Activated B cell treated with CpG ODN at 0.5 μM for 24 hours (primary cell): Measurements from ENCODE around the gene PPP2R5E. TPM values are rescaled to one million over a fixed set of nuclear protein-coding genes. Genes with fewer than 3 reads are reported as not detected.

Source experiments
- ATAC-seq: fragments of 200-7000 bp; cut with Tn5 transposase; one replicate; pipeline ENCODE4 v1.10.0; 2021; ENCODE audit warnings: low read depth, mild to moderate bottlenecking, moderate library complexity
- CTCF ChIA-PET: fragments of 350-600 bp; sonication (Branson Sonifier 250); formaldehyde crosslinking; loops from one replicate; lab custom pipeline; 2021; ENCODE audit warnings: antibody characterized with exemption; lab: Charles Lee
- POLR2A ChIA-PET: fragments of 350-600 bp; sonication (Branson Sonifier 250); formaldehyde crosslinking; loops from one replicate; lab custom pipeline; 2021; ENCODE audit warnings: antibody characterized with exemption; lab: Charles Lee
- DNase-seq: peaks from one replicate; pipeline ENCODE4 v3.0.0; 2022
- H3K27ac Mint-ChIP-seq: one replicate; pipeline ENCODE4 v1.8.0; 2020; ENCODE audit warnings: mixed read lengths
- H3K27me3 Mint-ChIP-seq: one replicate; pipeline ENCODE4 v1.8.0; 2021; ENCODE audit warnings: mixed read lengths
- H3K36me3 Mint-ChIP-seq: one replicate; pipeline ENCODE4 v1.8.0; 2021; ENCODE audit warnings: low read depth, mixed read lengths
- H3K4me1 Mint-ChIP-seq: one replicate; pipeline ENCODE4 v1.8.0; 2021; ENCODE audit warnings: mixed read lengths
- H3K4me3 Mint-ChIP-seq: one replicate; pipeline ENCODE4 v1.8.0; 2020; ENCODE audit warnings: mild to moderate bottlenecking, mixed read lengths
- H3K9me3 Mint-ChIP-seq: one replicate; pipeline ENCODE4 v1.8.0; 2020; ENCODE audit warnings: mixed read lengths
- intact Hi-C: fragments of 100-400 bp; cut with micrococcal nuclease; formaldehyde crosslinking; loops from one replicate; pipeline ENCODE4 v1.15.1; 2024
- total RNA-seq: library from RNA; stranded (reverse); gene quantifications from 2 replicates; pipeline ENCODE4 v1.2.3, GENCODE V29; 2022
- TF ChIP-seq, protein P1 (sequence below): fragments of 200-600 bp; IDR thresholded peaks from one replicate; pipeline ENCODE4 v1.8.0; 2022; ENCODE audit warnings: antibody characterized with exemption, mild to moderate bottlenecking

The PPP2R5E gene
- total RNA-seq, 1 donor from 2014 or later, result 44.8 TPM

- Mint-ChIP-seq H3K4me3 (no peak overlapping the region), H3K36me3 (peaks cover 29% of the 10 kb centered on the region), H3K9me3 (peaks cover 2% of the 10 kb centered on the region), H3K27ac (no peak overlapping the region), H3K27me3 (no peaks in the 10 kb centered on the region), H3K4me1 (peaks cover 55% of the 10 kb centered on the region)
- intact Hi-C loops, result no loop called here
- CTCF ChIA-PET, result no interaction called here
- no peak for ATAC-seq
- no peak for DNase-seq
- POLR2A ChIA-PET, result no interaction called here
- TF ChIP-seq, protein P1, sequence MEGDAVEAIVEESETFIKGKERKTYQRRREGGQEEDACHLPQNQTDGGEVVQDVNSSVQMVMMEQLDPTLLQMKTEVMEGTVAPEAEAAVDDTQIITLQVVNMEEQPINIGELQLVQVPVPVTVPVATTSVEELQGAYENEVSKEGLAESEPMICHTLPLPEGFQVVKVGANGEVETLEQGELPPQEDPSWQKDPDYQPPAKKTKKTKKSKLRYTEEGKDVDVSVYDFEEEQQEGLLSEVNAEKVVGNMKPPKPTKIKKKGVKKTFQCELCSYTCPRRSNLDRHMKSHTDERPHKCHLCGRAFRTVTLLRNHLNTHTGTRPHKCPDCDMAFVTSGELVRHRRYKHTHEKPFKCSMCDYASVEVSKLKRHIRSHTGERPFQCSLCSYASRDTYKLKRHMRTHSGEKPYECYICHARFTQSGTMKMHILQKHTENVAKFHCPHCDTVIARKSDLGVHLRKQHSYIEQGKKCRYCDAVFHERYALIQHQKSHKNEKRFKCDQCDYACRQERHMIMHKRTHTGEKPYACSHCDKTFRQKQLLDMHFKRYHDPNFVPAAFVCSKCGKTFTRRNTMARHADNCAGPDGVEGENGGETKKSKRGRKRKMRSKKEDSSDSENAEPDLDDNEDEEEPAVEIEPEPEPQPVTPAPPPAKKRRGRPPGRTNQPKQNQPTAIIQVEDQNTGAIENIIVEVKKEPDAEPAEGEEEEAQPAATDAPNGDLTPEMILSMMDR, result no peak
Observed at GRCh38 chr14:63512861-63513260, 30.3 kb downstream of the PPP2R5E start.

DNA sequence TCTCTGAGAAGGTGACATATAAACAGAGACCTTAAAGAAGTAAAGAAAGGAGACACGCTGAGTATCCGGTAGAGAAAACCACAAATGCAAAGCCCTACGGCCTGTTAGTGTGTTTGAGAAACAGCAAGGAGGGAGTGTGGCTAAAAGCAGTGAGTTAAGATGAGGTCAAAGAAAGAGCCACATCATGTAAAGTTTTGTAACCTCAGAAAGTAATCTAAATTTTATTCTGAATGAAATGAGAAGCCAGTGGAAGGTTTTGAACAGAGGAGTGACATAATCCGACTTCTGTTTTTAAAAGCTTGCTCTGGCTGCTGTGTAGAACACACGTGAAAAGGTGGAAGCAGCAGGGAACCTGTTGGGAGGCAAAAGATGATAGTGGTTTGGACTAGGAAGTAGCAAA lies 32.6 kb downstream of the PPP2R5E start:
- peaks cover 4% of the 10 kb centered on the region for H3K9me3 Mint-ChIP-seq
- ChIA-PET POLR2A (interaction anchor here (0.7 kb wide), 1 partner anchor 33 kb away, joined by 3 read pairs; the partner anchor contains the start of gene PPP2R5E), CTCF (no interaction called here)
- no peak overlapping the region for H3K4me3 Mint-ChIP-seq
- no peaks in the 10 kb centered on the region for H3K27me3 Mint-ChIP-seq
- peaks cover 56% of the 10 kb centered on the region for H3K4me1 Mint-ChIP-seq
- intact Hi-C loops, result no loop called here
- peaks cover 29% of the 10 kb centered on the region for H3K36me3 Mint-ChIP-seq
- TF ChIP-seq, protein P1, result no peak
- peak overlapping the region; percentile 62 for H3K27ac Mint-ChIP-seq
- ATAC-seq (peak; percentile 52), DNase-seq (no peak)

DNA sequence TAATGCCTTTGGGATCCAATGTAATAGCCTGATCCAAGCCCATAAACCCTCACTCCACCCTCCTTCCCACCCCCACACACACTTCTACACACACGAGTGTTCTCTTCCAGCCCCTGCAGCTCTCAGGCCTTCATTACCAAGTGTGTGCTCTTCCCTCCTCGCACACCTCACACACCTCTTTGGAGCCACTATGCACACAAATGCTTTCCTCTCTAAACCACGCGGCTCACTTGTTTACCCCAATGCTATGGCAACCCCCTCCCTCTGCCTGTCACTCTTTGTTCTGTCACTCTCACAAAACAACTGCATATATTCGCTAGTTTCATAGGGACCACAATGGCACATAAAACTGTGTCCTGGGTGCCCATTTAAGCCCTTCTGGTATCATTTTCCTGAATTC lies 35.1 kb downstream of the PPP2R5E start:
- ATAC-seq, result no peak
- DNase-seq, result no peak
- H3K36me3 Mint-ChIP-seq, result peaks cover 30% of the 10 kb centered on the region
- TF ChIP-seq, protein P1, result no peak
- POLR2A ChIA-PET, result no interaction called here
- H3K4me1 Mint-ChIP-seq, result peaks cover 47% of the 10 kb centered on the region
- H3K9me3 Mint-ChIP-seq, result peaks cover 4% of the 10 kb centered on the region
- no peak overlapping the region for H3K4me3 Mint-ChIP-seq
- intact Hi-C loops, result no loop called here
- CTCF ChIA-PET, result no interaction called here
- H3K27me3 Mint-ChIP-seq, result no peaks in the 10 kb centered on the region
- H3K27ac Mint-ChIP-seq, result peak overlapping the region; percentile 46

DNA sequence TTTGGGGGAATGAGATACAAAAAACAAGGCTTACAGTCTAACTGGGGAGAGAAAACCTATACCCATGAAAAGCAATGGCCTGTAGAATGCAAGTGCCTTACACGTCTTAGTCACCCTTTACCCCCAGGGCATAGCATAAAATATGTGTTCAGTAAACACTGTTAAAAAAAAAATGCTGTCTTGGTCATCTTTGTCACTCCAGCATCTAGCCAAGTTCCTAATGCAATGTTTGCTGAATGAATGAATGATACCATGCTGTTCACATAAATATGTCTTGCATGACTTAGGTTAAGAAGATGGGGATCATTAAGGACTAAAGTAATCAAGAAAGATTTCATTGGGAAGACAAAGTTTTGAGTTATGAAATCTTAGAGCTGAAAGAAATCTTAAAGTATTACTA lies 38.5 kb downstream of the PPP2R5E start:
- Mint-ChIP-seq H3K4me3 (no peak overlapping the region), H3K27ac (no peak overlapping the region), H3K4me1 (peaks cover 26% of the 10 kb centered on the region), H3K9me3 (peaks cover 4% of the 10 kb centered on the region), H3K36me3 (peaks cover 30% of the 10 kb centered on the region), H3K27me3 (no peaks in the 10 kb centered on the region)
- TF ChIP-seq, protein P1, result no peak
- no peak for DNase-seq
- POLR2A ChIA-PET, result no interaction called here
- ATAC-seq, result no peak
- intact Hi-C loops, result no loop called here
- CTCF ChIA-PET, result no interaction called here

DNA sequence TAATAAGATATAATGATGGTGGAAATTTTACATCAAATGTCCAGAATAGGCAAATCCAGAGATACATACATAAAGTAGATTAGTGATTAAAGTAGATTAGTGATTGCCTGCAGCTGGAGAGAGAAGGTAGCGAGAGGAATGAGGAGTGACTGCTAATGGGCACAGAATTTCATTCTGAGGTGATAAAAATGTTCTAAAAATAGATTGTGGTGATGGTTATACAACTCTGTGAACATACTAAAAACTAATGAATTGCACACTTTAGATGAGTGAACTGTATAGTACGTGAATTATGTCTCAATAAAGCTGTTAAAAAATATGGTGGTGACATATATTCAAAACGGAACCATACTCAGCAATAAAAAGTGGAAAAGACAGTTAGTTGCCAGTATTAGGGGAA lies 41.7 kb downstream of the PPP2R5E start:
- Mint-ChIP-seq H3K9me3 (peaks cover 1% of the 10 kb centered on the region), H3K36me3 (peaks cover 31% of the 10 kb centered on the region), H3K4me3 (no peak overlapping the region), H3K27me3 (no peaks in the 10 kb centered on the region), H3K27ac (no peak overlapping the region), H3K4me1 (peaks cover 23% of the 10 kb centered on the region)
- TF ChIP-seq, protein P1, result no peak
- DNase-seq, result no peak
- intact Hi-C loops, result no loop called here
- ATAC-seq, result no peak
- POLR2A ChIA-PET, result no interaction called here
- CTCF ChIA-PET, result no interaction called here
